Esophagus muscularis mucosa (tissue), 3 donors: ENCODE measurements around the gene PLEKHG3.

ENCODE experiments used
- POLR2A ChIP-seq: fragments of 450-650 bp; IDR thresholded peaks from one replicate; pipeline ENCODE4 v1.6.1; 2017; ENCODE audit warnings: antibody characterized with exemption, moderate library complexity, mild to moderate bottlenecking, low read depth
- TF ChIP-seq, protein P1 (sequence below), 3 experiments: fragments of 200-600 bp in 2 of 3; fragments of 450-650 bp in 1 of 3; sonication (generic) in 2 of 3; IDR thresholded peaks; one replicate each; pipeline ENCODE4 v1.5.1; 2017 to 2019; ENCODE audit warnings: antibody characterized with exemption in 3 of 3, mild to moderate bottlenecking in 2 of 3, moderate library complexity in 1 of 3

DNA sequence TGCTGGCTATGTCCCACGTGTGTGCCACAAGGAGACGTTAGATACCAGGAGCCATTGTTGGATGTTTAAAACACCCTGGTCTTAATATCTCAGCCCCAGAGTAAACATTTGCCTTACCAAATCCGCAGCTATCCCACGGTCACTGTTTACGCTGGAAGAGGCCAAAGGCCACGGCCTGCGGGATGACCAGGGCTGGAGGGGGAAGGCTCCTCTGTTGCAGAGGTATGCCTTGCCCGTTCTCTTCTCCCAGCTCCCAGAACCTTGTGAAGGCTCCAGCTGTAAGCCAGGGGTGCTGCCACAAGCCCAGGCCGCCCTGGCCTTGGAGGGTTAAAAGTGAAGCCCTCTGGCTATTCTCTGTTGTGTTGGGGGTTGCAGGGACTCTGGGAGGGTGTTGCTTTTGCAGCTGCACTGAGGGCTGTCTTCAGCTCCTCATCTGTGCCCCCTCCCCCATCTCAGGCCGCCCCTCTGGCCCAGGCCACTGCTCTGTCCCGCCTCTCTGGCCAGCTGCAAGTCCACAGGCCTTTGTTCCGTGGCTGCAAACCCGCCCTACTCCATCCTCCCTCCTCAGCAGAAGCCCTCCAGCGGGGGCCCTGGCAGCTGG, 2.5 kb downstream of the PLEKHG3 start:
- TF ChIP-seq, protein P1, sequence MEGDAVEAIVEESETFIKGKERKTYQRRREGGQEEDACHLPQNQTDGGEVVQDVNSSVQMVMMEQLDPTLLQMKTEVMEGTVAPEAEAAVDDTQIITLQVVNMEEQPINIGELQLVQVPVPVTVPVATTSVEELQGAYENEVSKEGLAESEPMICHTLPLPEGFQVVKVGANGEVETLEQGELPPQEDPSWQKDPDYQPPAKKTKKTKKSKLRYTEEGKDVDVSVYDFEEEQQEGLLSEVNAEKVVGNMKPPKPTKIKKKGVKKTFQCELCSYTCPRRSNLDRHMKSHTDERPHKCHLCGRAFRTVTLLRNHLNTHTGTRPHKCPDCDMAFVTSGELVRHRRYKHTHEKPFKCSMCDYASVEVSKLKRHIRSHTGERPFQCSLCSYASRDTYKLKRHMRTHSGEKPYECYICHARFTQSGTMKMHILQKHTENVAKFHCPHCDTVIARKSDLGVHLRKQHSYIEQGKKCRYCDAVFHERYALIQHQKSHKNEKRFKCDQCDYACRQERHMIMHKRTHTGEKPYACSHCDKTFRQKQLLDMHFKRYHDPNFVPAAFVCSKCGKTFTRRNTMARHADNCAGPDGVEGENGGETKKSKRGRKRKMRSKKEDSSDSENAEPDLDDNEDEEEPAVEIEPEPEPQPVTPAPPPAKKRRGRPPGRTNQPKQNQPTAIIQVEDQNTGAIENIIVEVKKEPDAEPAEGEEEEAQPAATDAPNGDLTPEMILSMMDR (IDR thresholded peaks at IDR 0.05): no peak
- TF ChIP-seq POLR2A: no peak
